ENCODE measurements around the gene INPP5D.

The INPP5D gene

GRCh38 chr2:233164967-233165366, 104.8 kb downstream of the INPP5D start:
- no peak overlapping the region for H3K4me3 ChIP-seq (replicated peaks; ENCODE audit: low read depth, low read length)
- no peak for TF ChIP-seq CTCF (IDR thresholded peaks at IDR 0.05; ENCODE audit: low read depth, low read length, missing control alignments)
- DNase-seq (ENCODE audit: extremely low read depth, low read depth), result no peak

DNA sequence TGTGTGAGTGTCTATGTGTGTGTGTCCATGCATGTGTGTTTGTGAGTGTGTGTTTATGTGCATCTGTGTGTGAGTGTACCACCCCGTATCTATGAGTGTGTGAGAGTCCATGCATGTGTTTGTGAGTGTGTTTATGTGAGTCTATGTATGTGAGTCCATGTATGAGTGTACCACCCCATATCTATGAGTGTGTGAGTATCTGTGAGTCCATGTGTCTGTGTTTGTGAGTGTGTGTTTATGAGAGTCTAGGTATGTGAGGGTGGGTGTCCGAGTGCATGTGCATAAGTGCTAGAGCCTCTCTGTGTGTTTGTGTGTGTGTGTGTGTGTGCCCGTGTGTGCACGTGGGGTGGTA, 105.4 kb downstream of the INPP5D start:
- TF ChIP-seq CTCF (IDR thresholded peaks at IDR 0.05; ENCODE audit: low read depth, low read length, missing control alignments), result no peak
- DNase-seq (ENCODE audit: extremely low read depth, low read depth), result no peak
- no peak overlapping the region for H3K4me3 ChIP-seq (replicated peaks; ENCODE audit: low read depth, low read length)

- no peak for TF ChIP-seq CTCF (IDR thresholded peaks at IDR 0.05; ENCODE audit: low read depth, low read length, missing control alignments)
- no peak for DNase-seq (ENCODE audit: extremely low read depth, low read depth)
- H3K4me3 ChIP-seq (replicated peaks; ENCODE audit: low read depth, low read length), result no peak overlapping the region
Measured at GRCh38 chr2:233165895-233166661, 105.9 kb downstream of the INPP5D start.

DNA sequence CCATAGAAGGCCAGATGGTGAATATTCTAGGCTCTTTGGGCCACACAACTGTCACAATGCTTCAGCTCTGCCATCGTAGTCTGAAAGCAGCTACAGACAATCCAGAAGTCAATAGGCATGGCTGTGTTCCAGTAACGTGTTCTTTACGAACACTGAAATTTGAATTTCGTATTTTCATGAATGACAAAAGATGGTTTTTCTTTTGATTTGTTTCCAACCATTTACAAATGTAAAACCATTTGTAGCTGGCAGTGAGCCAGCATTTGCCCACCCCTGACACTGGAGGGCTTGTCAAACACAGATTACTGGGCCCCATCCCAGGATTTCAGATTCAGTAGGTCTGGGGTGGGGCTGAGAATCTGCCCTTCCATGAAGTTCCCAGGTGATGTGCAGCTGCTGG, 108.3 kb downstream of the INPP5D start:
- no peak for TF ChIP-seq CTCF (IDR thresholded peaks at IDR 0.05; ENCODE audit: low read depth, low read length, missing control alignments)
- H3K4me3 ChIP-seq (replicated peaks; ENCODE audit: low read depth, low read length), result no peak overlapping the region
- no peak for DNase-seq (ENCODE audit: extremely low read depth, low read depth)

DNA sequence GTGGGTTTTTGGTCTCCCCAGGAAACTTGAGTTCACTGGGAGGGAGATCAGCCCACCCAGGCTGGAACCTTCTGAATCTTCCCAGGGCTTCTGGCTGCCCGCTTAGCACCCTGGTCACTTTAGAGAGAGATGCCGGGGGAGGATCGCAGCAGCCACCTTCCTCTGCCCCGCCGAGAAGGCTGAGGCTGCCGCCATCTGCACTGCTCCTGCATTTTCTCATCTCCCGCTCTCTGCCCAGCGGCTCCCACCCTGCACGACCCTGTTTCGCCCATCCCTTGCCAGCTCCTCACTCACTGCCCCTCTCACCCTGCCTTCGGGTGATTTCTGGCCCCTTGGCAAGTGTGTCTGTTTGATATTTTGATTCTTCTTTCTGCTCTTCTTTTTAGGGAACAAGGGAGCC, 108.8 kb downstream of the INPP5D start:
- TF ChIP-seq CTCF (IDR thresholded peaks at IDR 0.05; ENCODE audit: low read depth, low read length, missing control alignments), result no peak
- no peak for DNase-seq (ENCODE audit: extremely low read depth, low read depth)
- no peak overlapping the region for H3K4me3 ChIP-seq (replicated peaks; ENCODE audit: low read depth, low read length)

- no peak overlapping the region for H3K4me3 ChIP-seq (replicated peaks; ENCODE audit: low read depth, low read length)
- DNase-seq (ENCODE audit: extremely low read depth, low read depth), result no peak
- no peak for TF ChIP-seq CTCF (IDR thresholded peaks at IDR 0.05; ENCODE audit: low read depth, low read length, missing control alignments)
Measured at GRCh38 chr2:233171344-233171743, 111.2 kb downstream of the INPP5D start.

GRCh38 chr2:233173115-233173514, 113.0 kb downstream of the INPP5D start:
- TF ChIP-seq CTCF (IDR thresholded peaks at IDR 0.05; ENCODE audit: low read depth, low read length, missing control alignments), result no peak
- no peak overlapping the region for H3K4me3 ChIP-seq (replicated peaks; ENCODE audit: low read depth, low read length)
- no peak for DNase-seq (ENCODE audit: extremely low read depth, low read depth)

Measured in HFF-Myc (cell line).